GM12891 (cell line): ENCODE data around the gene DDI1. TPM values are rescaled to one million over a fixed set of nuclear protein-coding genes. Genes with fewer than 3 reads are reported as not detected.

Experiments used
- DNase-seq: peaks from one replicate; pipeline ENCODE4 v3.0.0; 2011; ENCODE audit warnings: low spot score; ENCODE audit not compliant: insufficient read length
- FAIRE-seq: peaks from 2 replicates; lab custom pipeline; 2011; peaks lifted over from hg19 to GRCh38; lab: Jason Lieb, UNC
- PAX5 ChIP-seq: IDR thresholded peaks from 2 replicates; pipeline ENCODE4 v1.6.1; 2011; ENCODE audit warnings: low read length, moderate library complexity, mild to moderate bottlenecking; ENCODE audit not compliant: insufficient read depth, severe bottlenecking
- POLR2A ChIP-seq: IDR thresholded peaks from 2 replicates; pipeline ENCODE4 v1.6.1; 2011; ENCODE audit warnings: low read depth, low read length, control low read depth
- POLR2AphosphoS5 ChIP-seq: IDR thresholded peaks from 2 replicates; pipeline ENCODE4 v1.6.1; 2011; ENCODE audit warnings: low read depth, low read length, control low read depth
- POU2F2 ChIP-seq: IDR thresholded peaks from 2 replicates; pipeline ENCODE4 v1.6.1; 2011; ENCODE audit warnings: low read depth, mild to moderate bottlenecking, control low read depth, low read length, moderate library complexity
- SPI1 ChIP-seq: IDR thresholded peaks from 2 replicates; pipeline ENCODE4 v1.6.1; 2011; ENCODE audit warnings: low read depth, low read length, control low read depth
- TAF1 ChIP-seq: IDR thresholded peaks from 2 replicates; pipeline ENCODE4 v1.6.1; 2011; ENCODE audit warnings: low read depth, low read length, control low read depth
- polyA plus RNA-seq: library from polyadenylated mRNA; unstranded; fragments of >200 nt; gene quantifications from one replicate; pipeline ENCODE4 v1.2.1, GENCODE V29; 2012; ENCODE audit warnings: low read depth, missing spikeins, inconsistent platforms; ENCODE audit not compliant: missing spikeins

The DDI1 gene
- not detected for polyA plus RNA-seq

DNA sequence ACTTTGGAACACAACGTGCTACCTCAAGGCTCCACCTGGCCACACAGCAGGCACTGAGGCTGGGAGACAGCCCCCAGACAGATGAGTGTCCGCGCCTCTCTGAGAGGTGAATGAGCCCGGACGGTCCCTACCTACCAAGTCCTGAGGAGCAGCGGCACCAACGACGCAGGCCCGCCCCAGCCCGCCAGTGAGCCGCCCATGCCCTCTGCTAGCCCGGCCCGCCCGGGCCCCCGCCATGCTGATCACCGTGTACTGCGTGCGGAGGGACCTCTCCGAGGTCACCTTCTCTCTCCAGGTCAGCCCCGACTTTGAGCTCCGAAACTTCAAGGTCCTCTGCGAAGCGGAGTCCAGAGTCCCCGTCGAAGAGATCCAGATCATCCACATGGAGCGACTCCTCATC lies at the start of gene DDI1:
Gene DDI1, plus strand, starts transcription at position 53 of the 400 bp plus-strand sequence. Its CDS starts 183 bp downstream, at position 236.
- no peak for TF ChIP-seq TAF1
- no peak for TF ChIP-seq POLR2A
- no peak for TF ChIP-seq SPI1
- no peak for TF ChIP-seq PAX5
- TF ChIP-seq POU2F2, result no peak
- TF ChIP-seq POLR2AphosphoS5, result no peak
- DNase-seq, result no peak
- FAIRE-seq, result no peak

DNA sequence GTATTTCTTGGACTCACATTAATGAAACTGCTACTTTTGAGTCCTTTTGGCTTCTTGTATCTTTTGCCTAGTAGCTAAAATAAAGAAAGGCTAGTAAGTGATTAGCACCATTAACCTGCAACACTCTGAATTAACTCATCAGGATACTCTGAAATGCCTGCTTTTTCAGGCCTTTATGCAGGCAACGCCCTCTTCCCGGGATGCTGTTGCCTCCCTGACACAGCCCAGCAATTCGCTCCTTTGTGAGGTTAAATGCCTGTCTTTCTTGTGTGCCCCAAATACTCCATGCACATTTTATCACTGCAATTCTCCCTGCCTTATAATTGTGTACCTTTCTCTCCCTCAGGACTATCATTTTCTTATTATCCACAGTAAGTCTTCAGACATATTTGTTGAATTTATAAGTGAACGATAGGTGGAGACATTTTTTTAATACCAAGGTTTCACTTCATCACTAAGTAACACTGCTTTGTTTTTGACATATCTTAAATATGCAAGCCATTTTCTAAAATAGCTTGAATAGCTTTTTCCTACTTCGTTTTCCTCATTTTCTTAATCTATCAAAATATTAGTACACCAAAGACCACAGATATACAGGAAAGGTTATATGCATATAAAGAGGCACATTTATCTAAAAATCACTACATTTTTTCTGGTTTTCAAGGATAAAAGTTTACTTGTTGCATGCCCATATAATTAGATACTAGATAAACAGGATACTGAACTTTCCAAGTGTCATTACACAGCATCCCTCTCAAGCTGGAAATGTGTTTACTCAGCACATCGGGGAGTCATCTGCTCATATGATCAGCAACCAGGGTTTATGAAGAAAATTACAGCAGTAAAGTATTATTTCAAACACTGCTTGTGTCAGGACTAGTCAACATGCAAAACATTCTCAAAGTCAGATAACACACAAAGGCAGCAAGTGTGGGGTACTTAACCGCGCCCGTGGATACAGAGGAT lies 48.5 kb upstream of the DDI1 start:
- FAIRE-seq (no peak), DNase-seq (no peak)
- no peak for TF ChIP-seq POLR2A
- TF ChIP-seq PAX5, result no peak

DNA sequence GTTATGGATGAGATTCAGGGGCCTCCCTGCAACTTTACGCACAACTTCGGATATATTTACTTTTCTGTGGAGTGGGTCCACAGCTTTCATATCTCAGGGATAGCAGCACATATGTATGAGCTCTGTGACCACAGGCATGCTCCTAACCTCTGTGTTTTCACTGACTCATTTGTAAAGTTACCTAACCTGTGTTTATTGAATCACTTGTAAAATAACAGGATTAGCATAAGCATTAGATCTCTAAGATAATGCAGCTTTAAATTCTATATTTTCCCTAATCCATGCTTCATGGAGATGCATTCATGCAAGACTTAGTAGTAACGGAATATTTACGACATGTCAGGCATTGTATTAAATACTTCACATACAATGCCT lies 47.9 kb upstream of the DDI1 start:
- FAIRE-seq, result no peak

DNA sequence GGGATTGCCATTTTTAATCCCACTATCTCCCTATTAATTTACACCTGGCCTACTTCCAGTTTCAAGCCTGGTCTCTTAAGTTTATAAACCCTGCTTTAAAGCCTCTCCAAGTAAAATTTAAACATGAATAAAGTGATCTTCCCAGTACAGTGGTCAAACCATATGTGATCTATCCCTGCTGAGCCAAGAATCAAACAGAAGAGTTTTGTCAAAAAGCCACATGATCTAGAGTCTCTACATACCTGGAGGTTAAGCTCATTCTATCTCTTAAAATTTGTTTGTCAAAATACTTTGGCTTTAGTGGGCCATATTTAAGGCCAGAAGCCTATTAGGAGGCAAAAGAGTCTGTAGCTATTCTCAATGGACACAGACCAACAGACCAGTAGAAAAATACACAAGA lies 42.9 kb upstream of the DDI1 start:
- DNase-seq (no peak), FAIRE-seq (no peak)
- no peak for TF ChIP-seq POLR2A
- no peak for TF ChIP-seq POU2F2

More for the DNA sequence above, 47.9 kb upstream of the DDI1 start:
- DNase-seq, result no peak
- TF ChIP-seq PAX5 (no peak), TAF1 (no peak), POLR2AphosphoS5 (no peak), POLR2A (no peak), SPI1 (no peak), POU2F2 (no peak)

DNA sequence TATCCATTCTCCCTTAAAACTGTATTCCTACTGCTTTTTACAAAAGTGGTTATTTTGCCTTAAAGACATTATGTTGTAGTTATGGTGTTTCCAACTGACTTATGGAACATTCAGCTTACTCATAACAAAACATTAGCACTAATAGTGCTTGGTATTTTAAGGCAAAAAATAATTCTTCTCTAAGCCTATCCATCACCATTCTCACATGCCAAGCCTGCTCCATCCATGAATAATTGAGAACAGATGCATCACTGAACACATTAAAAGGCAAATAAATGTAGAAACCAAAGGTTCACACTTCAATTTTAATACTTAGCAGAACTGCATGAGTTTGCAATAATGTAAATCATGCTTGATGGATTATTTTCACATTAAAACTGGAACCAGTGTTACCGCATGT lies 42.3 kb upstream of the DDI1 start:
- FAIRE-seq (no peak), DNase-seq (no peak)
- no peak for TF ChIP-seq TAF1
- TF ChIP-seq PAX5, result no peak
- no peak for TF ChIP-seq POLR2A
- no peak for TF ChIP-seq POU2F2
- no peak for TF ChIP-seq SPI1
- TF ChIP-seq POLR2AphosphoS5, result no peak

DNA sequence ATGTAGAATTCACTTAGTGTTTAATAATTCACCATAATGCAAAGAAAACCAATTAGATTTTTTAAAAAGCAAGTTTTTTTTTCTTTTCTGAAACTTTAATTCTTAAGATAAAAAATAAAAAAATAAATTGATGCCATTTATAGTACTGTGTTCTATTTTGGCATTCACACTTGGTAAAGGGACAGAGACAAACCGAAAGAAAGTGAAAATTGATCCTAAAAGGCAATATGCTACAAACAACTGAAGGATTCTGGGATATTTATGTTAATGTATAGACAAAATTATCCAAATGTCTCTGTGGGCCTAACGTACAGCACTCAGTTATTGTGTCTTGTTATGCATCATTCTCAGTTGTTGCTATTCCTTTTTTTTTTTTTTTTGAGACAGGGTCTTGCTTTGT lies 41.9 kb upstream of the DDI1 start:
- TF ChIP-seq PAX5 (no peak), POLR2AphosphoS5 (no peak), TAF1 (no peak), SPI1 (no peak), POLR2A (no peak), POU2F2 (no peak)
- FAIRE-seq (no peak), DNase-seq (no peak)

DNA sequence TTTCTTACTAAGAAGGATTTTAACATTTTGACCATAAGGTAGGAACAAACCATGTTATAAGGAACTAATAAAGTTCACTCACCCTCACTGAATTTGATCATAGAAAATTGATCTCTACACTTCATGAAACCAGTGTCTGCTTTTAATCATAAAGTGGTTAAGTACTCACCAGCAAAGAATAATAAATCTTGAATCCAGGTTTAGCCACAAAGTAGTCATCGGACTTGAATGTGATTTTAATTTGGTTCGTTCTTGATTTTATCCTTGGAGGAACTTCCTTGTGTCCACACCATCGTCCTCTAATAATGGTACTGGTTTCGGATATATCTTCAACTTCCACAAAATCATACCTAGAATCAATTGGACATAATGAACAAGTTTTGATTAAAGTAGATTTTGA lies 40.5 kb upstream of the DDI1 start:
- no peak for TF ChIP-seq POU2F2
- FAIRE-seq (no peak), DNase-seq (no peak)

DNA sequence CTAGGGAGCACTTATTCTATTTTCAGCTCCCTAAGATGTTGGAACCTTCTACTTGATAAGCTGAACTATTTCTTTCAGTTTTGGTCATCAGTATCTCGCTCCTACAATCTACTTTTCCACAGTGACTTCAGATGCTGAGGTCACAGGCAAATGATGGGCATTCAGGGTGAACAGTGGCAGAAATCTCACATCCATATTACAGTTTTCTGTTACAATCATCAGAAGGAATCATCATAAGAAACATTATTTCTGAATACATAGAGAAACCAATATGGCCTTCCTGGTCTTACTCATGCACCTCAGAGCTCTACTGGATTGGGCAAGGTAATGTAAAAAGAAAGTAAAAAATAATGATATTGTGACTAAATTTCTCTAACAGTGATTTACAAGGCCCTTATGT lies 39.4 kb upstream of the DDI1 start:
- no peak for TF ChIP-seq PAX5
- no peak for TF ChIP-seq TAF1
- TF ChIP-seq POLR2AphosphoS5, result no peak
- no peak for TF ChIP-seq POU2F2
- no peak for TF ChIP-seq POLR2A
- TF ChIP-seq SPI1, result no peak
- FAIRE-seq (no peak), DNase-seq (no peak)

DNA sequence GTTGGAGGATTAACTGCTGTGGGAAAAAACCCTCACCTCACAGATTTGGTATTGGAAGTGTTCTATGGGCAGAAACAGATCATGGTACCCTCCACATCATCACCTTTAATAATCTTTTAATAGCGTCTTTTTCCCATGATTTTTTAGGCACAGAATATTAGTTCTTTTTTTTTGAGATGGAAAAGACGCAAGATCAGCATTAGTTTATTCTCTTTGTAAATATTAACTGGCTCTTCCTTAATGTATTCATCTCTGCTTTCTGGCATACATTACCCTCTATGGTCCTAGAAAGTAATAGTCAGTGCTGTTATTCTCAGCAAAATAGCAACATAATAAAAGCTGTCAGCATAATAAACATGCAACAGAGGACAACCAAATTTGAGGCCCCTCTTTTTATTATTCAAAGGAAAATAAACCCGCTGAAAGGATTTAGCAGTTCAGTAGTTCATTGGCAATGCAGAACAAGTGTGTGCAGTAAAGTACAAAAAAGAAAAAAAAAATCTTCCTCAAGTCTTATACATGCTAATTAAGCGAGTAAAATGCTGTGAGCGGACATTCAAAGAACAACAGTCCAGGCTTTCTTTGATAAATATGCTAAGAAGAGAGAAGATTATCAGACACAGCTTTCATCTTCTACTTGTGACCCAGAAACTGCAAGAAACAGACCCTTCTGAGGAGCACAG lies 37.5 kb upstream of the DDI1 start:
- no peak for FAIRE-seq
- DNase-seq, result no peak
- no peak for TF ChIP-seq POLR2AphosphoS5
- no peak for TF ChIP-seq SPI1
- TF ChIP-seq PAX5, result no peak
- TF ChIP-seq POLR2A, result no peak
- no peak for TF ChIP-seq POU2F2
- TF ChIP-seq TAF1, result no peak

DNA sequence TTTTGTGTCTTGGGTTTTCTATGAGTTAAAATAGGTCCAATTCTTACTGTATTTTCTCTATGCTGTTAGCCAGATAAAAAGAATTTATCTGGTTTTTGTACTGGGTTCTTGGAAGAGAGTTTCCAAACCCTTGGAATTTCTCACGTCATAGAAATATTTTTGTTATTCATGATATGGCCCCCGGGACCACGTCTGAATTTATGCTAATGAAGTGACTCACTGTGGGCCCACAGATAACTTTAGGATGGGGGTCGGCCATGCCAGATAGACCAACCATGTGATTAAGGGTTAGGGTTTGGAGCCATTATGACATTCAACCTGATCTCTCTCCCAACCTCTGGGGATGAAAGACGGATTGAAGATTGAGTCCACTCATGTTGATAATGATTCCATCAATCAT lies 35.6 kb upstream of the DDI1 start:
- TF ChIP-seq POU2F2 (no peak), TAF1 (no peak), POLR2A (no peak), POLR2AphosphoS5 (no peak), PAX5 (no peak), SPI1 (no peak)
- no peak for FAIRE-seq
- no peak for DNase-seq

DNA sequence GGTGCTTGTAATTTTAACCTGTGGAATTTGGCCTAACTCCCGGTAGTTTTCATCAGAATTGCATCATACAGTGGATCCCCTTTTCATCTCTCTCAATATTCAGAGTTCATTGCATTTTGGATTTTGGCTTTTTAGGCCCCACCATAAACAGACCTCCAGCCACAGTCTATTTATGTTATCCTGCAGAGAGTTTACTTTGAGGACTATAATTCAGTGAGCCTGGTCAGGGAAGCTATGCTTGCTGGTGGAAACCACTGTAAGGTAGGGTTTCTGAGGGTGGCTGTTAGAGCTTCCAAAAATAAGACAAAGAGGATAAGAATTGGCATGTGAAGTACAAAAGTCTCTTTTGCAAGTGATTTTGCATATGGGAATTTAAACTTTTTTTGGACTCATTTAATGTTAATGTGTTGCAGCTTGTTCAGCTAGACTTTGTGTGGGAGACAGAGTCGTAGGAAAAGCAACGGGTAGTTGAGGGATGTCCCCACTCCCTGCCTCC lies 34.8 kb upstream of the DDI1 start:
- no peak for FAIRE-seq
- DNase-seq, result no peak
- TF ChIP-seq PAX5 (no peak), POLR2A (no peak), SPI1 (no peak), POLR2AphosphoS5 (no peak), TAF1 (no peak), POU2F2 (no peak)
